HepG2 (cell line): Measurements from ENCODE around the gene RPE. TPM values are rescaled to one million over a fixed set of nuclear protein-coding genes. Genes with fewer than 3 reads are reported as not detected.

Experiments used
- ATAC-seq: fragments of 200-7000 bp; cut with Tn5 transposase; 3 replicates; pipeline ENCODE4 v1.9.1; 2020; ENCODE audit warnings: mild to moderate bottlenecking, moderate library complexity
- BruUV-seq: library from RNA; stranded (reverse); fragments of 400-500 nt; replicated peaks from 2 replicates; lab custom pipeline; 2021; lab: Mats Ljungman, UMichigan
- CTCF ChIA-PET: fragments of 300-600 bp; formaldehyde crosslinking; extraction: SDS; loops from one replicate; lab custom pipeline; 2021; ENCODE audit warnings: low total read pairs, inconsistent platforms, low intra/inter-chr PET ratio; lab: Yijun Ruan, JAX
- POLR2A ChIA-PET: fragments of 350-600 bp; sonication (Branson Sonifier 250); formaldehyde crosslinking; loops from one replicate; lab custom pipeline; 2020; ENCODE audit warnings: antibody characterized with exemption, inconsistent platforms; lab: Yijun Ruan, JAX
- DNase-seq: peaks from one replicate; pipeline ENCODE4 v3.0.0-alpha.2; 2015; ENCODE audit warnings: low spot score
- FAIRE-seq: peaks from 3 replicates; lab custom pipeline; 2011; peaks lifted over from hg19 to GRCh38; lab: Jason Lieb, UNC
- H2AFZ ChIP-seq: one replicate; pipeline ENCODE4 v1.6.1; 2011; ENCODE audit warnings: low read length, inconsistent platforms
- H3K27ac ChIP-seq: fragments of 300-600 bp; 3 replicates; pipeline ENCODE4 v1.8.0; 2011; ENCODE audit warnings: mixed run types, mild to moderate bottlenecking, mixed read lengths, low read length, inconsistent platforms; ENCODE audit not compliant: insufficient read depth; ENCODE audit errors: extremely low read length
- H3K27me3 ChIP-seq, 2 experiments: fragments of 200-600 bp in 1 of 2; 2 replicates in 1 of 2; 3 replicates in 1 of 2; pipeline versions ENCODE4 v1.6.0 to v1.8.0; 2011; ENCODE audit warnings: low read length in 2 of 2, mild to moderate bottlenecking in 2 of 2, moderate library complexity in 2 of 2, inconsistent platforms in 1 of 2; ENCODE audit not compliant: insufficient read depth in 2 of 2, control insufficient read depth in 1 of 2
- H3K36me3 ChIP-seq, 2 experiments: fragments of 200-600 bp in 1 of 2; replicated peaks in 1 of 2; 2 replicates in 1 of 2; 3 replicates in 1 of 2; pipeline versions ENCODE4 v1.5.1 to v1.8.0; 2011; ENCODE audit warnings: low read length in 2 of 2, inconsistent platforms in 1 of 2; ENCODE audit not compliant: insufficient read depth in 2 of 2, control insufficient read depth in 1 of 2
- H3K4me1 ChIP-seq: 2 replicates; pipeline ENCODE4 v1.5.1; 2012; ENCODE audit warnings: low read length, inconsistent platforms; ENCODE audit not compliant: insufficient read depth
- H3K4me2 ChIP-seq: 2 replicates; pipeline ENCODE4 v1.6.0; 2011; ENCODE audit warnings: low read depth, low read length, inconsistent platforms
- H3K4me3 ChIP-seq, 3 experiments: fragments of 200-600 bp in 1 of 3; sonication (generic), shearing (Covaris generic) in 1 of 3; replicated peaks in 1 of 3; 2 replicates each; pipeline ENCODE4 v1.5.1; 2011 to 2016; ENCODE audit warnings: low read length in 3 of 3, inconsistent platforms in 2 of 3, low read depth in 2 of 3, mild to moderate bottlenecking in 2 of 3, control low read depth in 1 of 3, mixed read lengths in 1 of 3; ENCODE audit not compliant: insufficient read depth in 1 of 3
- H3K79me2 ChIP-seq: one replicate; pipeline ENCODE4 v1.6.1; 2011; ENCODE audit warnings: low read length, inconsistent platforms; ENCODE audit not compliant: insufficient read depth
- H3K9ac ChIP-seq: 2 replicates; pipeline ENCODE4 v1.6.0; 2011; ENCODE audit warnings: mild to moderate bottlenecking, low read depth, low read length, inconsistent platforms; ENCODE audit not compliant: insufficient read depth
- H3K9me3 ChIP-seq: 2 replicates; pipeline ENCODE4 v1.5.1; 2012; ENCODE audit warnings: mild to moderate bottlenecking, low read length
- H4K20me1 ChIP-seq: 2 replicates; pipeline ENCODE4 v1.6.0; 2011; ENCODE audit warnings: inconsistent platforms, mild to moderate bottlenecking, low read length, moderate library complexity; ENCODE audit not compliant: insufficient read depth
- ATF5 ChIP-seq: sonication (generic); formaldehyde crosslinking; IDR thresholded peaks from 2 replicates; pipeline ENCODE4 v1.4.0; 2020; ENCODE audit warnings: mild to moderate bottlenecking, low read depth, missing genetic modification reagents
- ELF3 ChIP-seq: IDR thresholded peaks from 2 replicates; pipeline ENCODE4 v1.6.1; 2016; ENCODE audit warnings: missing genetic modification reagents, missing compliant biosample characterization
- KAT7 ChIP-seq: IDR thresholded peaks from 2 replicates; pipeline ENCODE4 v1.6.1; 2018; ENCODE audit warnings: borderline replicate concordance, missing compliant biosample characterization
- TAF1 ChIP-seq: sonication (generic); formaldehyde crosslinking; IDR thresholded peaks from 2 replicates; pipeline ENCODE4 v1.4.0; 2020; ENCODE audit warnings: missing genetic modification reagents
- TBX3 ChIP-seq: fragments of 450-650 bp; IDR thresholded peaks from 2 replicates; pipeline ENCODE4 v1.6.1; 2017; ENCODE audit warnings: antibody characterized with exemption, mild to moderate bottlenecking, inconsistent platforms, borderline replicate concordance
- TCF7L2 ChIP-seq: IDR thresholded peaks from 2 replicates; pipeline ENCODE4 v1.6.1; 2011; ENCODE audit warnings: mild to moderate bottlenecking, low read depth, low read length, moderate library complexity
- TSC22D2 ChIP-seq: sonication (generic); formaldehyde crosslinking; IDR thresholded peaks from 2 replicates; pipeline ENCODE4 v1.5.1; 2020; ENCODE audit warnings: missing genetic modification reagents, mild to moderate bottlenecking, borderline replicate concordance
- ZBTB3 ChIP-seq: sonication (generic); formaldehyde crosslinking; IDR thresholded peaks from 2 replicates; pipeline ENCODE4 v1.4.0; 2020; ENCODE audit warnings: low read depth, mild to moderate bottlenecking, moderate library complexity, missing genetic modification reagents, borderline replicate concordance
- ZMYM4 ChIP-seq: sonication (generic); formaldehyde crosslinking; IDR thresholded peaks from 2 replicates; pipeline ENCODE4 v1.8.1; 2023; ENCODE audit warnings: mild to moderate bottlenecking, missing genetic modification reagents
- ZNF589 ChIP-seq: sonication (generic); formaldehyde crosslinking; conservative IDR thresholded peaks from 2 replicates; pipeline ENCODE4 v1.8.0; 2022; ENCODE audit warnings: mild to moderate bottlenecking, moderate library complexity, missing genetic modification reagents
- WGBS: methylation state at CpG from one replicate; pipeline ENCODE4 v1.1.6; 2017; ENCODE audit warnings: low lambda C conversion rate; 5-methylcytosine and 5-hydroxymethylcytosine counted together
- in situ Hi-C: cut with HindIII; loops from 2 replicates; pipeline ENCODE4 v1.10.0; 2017; ENCODE audit warnings: low pct_unique_long_range_greater_than_20kb; ENCODE audit not compliant: extremely low pct_ligation_motif_present
- intact Hi-C: fragments of 100-400 bp; cut with micrococcal nuclease; formaldehyde crosslinking; loops from one replicate; pipeline ENCODE4 v1.10.0; 2022; ENCODE audit not compliant: unreplicated experiment
- polyA plus RNA-seq, 8 experiments: library from polyadenylated mRNA; depleted of rRNA in 3 of 8; stranded (reverse) in 7 of 8; unstranded in 1 of 8; fragments of >200 nt; fragmentation: Illumina TruSeq in 4 of 8; extraction: Trizol in 4 of 8; gene quantifications; 2 replicates each; pipeline versions ENCODE4 v1.2.1 to v1.2.3, GENCODE V29; 2011 to 2016; ENCODE audit warnings: low read depth in 4 of 8, missing spikeins in 1 of 8, mixed read lengths in 1 of 8; ENCODE audit not compliant: insufficient read depth in 1 of 8
- total RNA-seq, 5 experiments: library from RNA; depleted of rRNA; stranded (reverse); fragments of >200 nt; fragmentation: Illumina TruSeq; extraction: Trizol; gene quantifications; 2 replicates each; pipeline ENCODE4 v1.2.3, GENCODE V29; 2016; ENCODE audit warnings: low read depth in 1 of 5
- TF ChIP-seq, protein P1 (sequence below): sonication (generic); formaldehyde crosslinking; IDR thresholded peaks from 2 replicates; pipeline ENCODE4 v1.4.0; 2020; ENCODE audit warnings: missing genetic modification reagents, borderline replicate concordance

Gene RPE
- total and polyA plus RNA-seq, 2 of the 13 experiments (the other 11 are each of a cell fraction or from before 2014, with no cell fraction given): 72.3 to 107 TPM

GRCh38 chr2:210022824-210023223, 20.4 kb downstream of the RPE start:
- no TSS peak for BruUV-seq
- FAIRE-seq: no peak
- Histone ChIP-seq H3K4me3 (no peak overlapping the region), H3K4me1 (no peaks in the 10 kb centered on the region), H3K9me3 (no peaks in the 10 kb centered on the region), H3K27ac (no peak overlapping the region), H3K79me2 (no peaks in the 10 kb centered on the region), H3K9ac (no peak overlapping the region), H2AFZ (no peak overlapping the region), H3K27me3 (no peaks in the 10 kb centered on the region), H4K20me1 (no peaks in the 10 kb centered on the region), H3K36me3 (peaks cover 12 to 42% of the 10 kb centered on the region in 2 experiments; a peak in 4 of 5 replicates), H3K4me2 (no peak overlapping the region)
- 99% methylated on average over 3 of the region's 3 CpGs for WGBS
- ATAC-seq: no peak
- POLR2A ChIA-PET: no interaction called here
- in situ Hi-C loops (no loop called here), intact Hi-C loops (no loop called here)
- CTCF ChIA-PET: no interaction called here
- no peak for TF ChIP-seq TCF7L2
- no peak for TF ChIP-seq ZMYM4 (CRISPR knock-in tag)
- TF ChIP-seq, protein P1, sequence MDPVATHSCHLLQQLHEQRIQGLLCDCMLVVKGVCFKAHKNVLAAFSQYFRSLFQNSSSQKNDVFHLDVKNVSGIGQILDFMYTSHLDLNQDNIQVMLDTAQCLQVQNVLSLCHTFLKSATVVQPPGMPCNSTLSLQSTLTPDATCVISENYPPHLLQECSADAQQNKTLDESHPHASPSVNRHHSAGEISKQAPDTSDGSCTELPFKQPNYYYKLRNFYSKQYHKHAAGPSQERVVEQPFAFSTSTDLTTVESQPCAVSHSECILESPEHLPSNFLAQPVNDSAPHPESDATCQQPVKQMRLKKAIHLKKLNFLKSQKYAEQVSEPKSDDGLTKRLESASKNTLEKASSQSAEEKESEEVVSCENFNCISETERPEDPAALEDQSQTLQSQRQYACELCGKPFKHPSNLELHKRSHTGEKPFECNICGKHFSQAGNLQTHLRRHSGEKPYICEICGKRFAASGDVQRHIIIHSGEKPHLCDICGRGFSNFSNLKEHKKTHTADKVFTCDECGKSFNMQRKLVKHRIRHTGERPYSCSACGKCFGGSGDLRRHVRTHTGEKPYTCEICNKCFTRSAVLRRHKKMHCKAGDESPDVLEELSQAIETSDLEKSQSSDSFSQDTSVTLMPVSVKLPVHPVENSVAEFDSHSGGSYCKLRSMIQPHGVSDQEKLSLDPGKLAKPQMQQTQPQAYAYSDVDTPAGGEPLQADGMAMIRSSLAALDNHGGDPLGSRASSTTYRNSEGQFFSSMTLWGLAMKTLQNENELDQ: no peak
- no peak for TF ChIP-seq KAT7 (CRISPR knock-in tag)
- no peak for TF ChIP-seq TSC22D2 (CRISPR knock-in tag)
- no peak for TF ChIP-seq ZBTB3
- no peak for TF ChIP-seq TAF1 (CRISPR knock-in tag)
- no peak for TF ChIP-seq ZNF589 (CRISPR knock-in tag)
- no peak for TF ChIP-seq TBX3
- TF ChIP-seq ATF5 (CRISPR knock-in tag): no peak
- TF ChIP-seq ELF3 (CRISPR knock-in tag): no peak
- no peak for DNase-seq
